Left lung (tissue), 10 donors: ENCODE data around the gene ANKRD39. TPM values are rescaled to one million over a fixed set of nuclear protein-coding genes. Genes with fewer than 3 reads are reported as not detected.

Experiments
- ATAC-seq: fragments of 200-7000 bp; cut with Tn5 transposase; one replicate; pipeline ENCODE4 v1.9.1; 2020; ENCODE audit warnings: moderate library complexity
- DNase-seq, 4 donors: peaks; one replicate each; pipeline ENCODE4 v3.0.0-alpha.2; 2013 to 2020
- H3K27ac ChIP-seq, 2 donors: fragments of 200-600 bp; sonication (generic) in 1 of 2; one replicate each; pipeline versions ENCODE4 v1.5.0 to v1.8.0; 2020 to 2021
- H3K27me3 ChIP-seq, 2 donors: fragments of 200-600 bp; sonication (generic) in 1 of 2; one replicate each; pipeline versions ENCODE4 v1.5.0 to v1.8.0; 2020 to 2021
- H3K36me3 ChIP-seq, 2 donors: fragments of 200-600 bp; sonication (generic) in 1 of 2; one replicate each; pipeline versions ENCODE4 v1.5.0 to v1.8.0; 2020 to 2021
- H3K4me1 ChIP-seq, 2 donors: fragments of 200-600 bp; one replicate each; pipeline ENCODE4 v1.8.0; 2021
- H3K4me3 ChIP-seq, 2 donors: fragments of 200-600 bp; sonication (generic) in 1 of 2; one replicate each; pipeline versions ENCODE4 v1.5.0 to v1.8.0; 2020 to 2021; ENCODE audit warnings: mild to moderate bottlenecking in 1 of 2
- H3K9me3 ChIP-seq, 2 donors: fragments of 200-600 bp; sonication (generic) in 1 of 2; one replicate each; pipeline versions ENCODE4 v1.5.0 to v1.8.0; 2020 to 2021
- intact Hi-C, 2 donors: fragments of 100-400 bp; cut with DNase I; formaldehyde crosslinking; loops; one replicate each; pipeline versions ENCODE4 v1.11.2 to v1.14.2; 2022
- polyA plus RNA-seq, 6 donors: library from polyadenylated mRNA; unstranded; fragments of 120-200 nt; gene quantifications; one replicate each; pipeline ENCODE4 v1.2.1, GENCODE V29; 2013; ENCODE audit not compliant: insufficient read length in 6 of 6
- total RNA-seq, 2 donors: library from RNA; stranded (reverse); fragmentation: NEBNext Ultra II Directional; extraction: Animal tissue kit (Norgen Biotek cat#: 25700); gene quantifications; one replicate each; pipeline ENCODE4 v1.2.1, GENCODE V29; 2021
- TF ChIP-seq, protein P1 (sequence below), 2 donors: fragments of 200-600 bp; sonication (generic) in 1 of 2; IDR thresholded peaks; one replicate each; pipeline versions ENCODE4 v1.5.0 to v1.8.0; 2021; ENCODE audit warnings: antibody characterized with exemption in 2 of 2
- donor health status: DM: no; HTN: yes; CAD: no.
- donor health status: DM: no; HTN: no; CAD: no.

ANKRD39 gene
- total and polyA plus RNA-seq, 8 donors = 7.9 to 11.9 (median 10.4) TPM

DNA sequence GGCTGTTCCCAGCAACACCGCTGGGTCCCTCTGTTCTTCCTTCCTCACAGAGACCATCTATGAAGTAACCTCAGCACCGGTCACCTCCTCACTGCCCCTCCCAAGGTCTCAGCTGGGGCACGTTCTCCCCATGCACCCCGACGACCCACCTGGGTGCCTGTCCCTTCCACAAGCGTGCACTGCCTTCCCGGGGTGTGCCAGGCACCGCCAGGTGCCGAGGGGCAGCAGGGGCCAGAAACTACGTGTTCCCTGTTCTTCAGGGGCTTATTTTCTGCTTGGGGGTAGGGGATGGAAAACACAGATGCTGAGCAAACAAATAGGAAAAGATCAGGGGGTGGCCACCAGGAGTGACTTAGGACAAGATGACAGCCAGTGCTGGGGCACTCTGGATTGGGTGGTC, 42.4 kb upstream of the ANKRD39 start:
- ATAC-seq (no peak), DNase-seq (no peak)
- H3K36me3 ChIP-seq = no peaks in the 10 kb centered on the region
- no peak overlapping the region for H3K4me3 ChIP-seq
- no peak overlapping the region for H3K27ac ChIP-seq
- no peaks in the 10 kb centered on the region for H3K9me3 ChIP-seq
- TF ChIP-seq, protein P1, sequence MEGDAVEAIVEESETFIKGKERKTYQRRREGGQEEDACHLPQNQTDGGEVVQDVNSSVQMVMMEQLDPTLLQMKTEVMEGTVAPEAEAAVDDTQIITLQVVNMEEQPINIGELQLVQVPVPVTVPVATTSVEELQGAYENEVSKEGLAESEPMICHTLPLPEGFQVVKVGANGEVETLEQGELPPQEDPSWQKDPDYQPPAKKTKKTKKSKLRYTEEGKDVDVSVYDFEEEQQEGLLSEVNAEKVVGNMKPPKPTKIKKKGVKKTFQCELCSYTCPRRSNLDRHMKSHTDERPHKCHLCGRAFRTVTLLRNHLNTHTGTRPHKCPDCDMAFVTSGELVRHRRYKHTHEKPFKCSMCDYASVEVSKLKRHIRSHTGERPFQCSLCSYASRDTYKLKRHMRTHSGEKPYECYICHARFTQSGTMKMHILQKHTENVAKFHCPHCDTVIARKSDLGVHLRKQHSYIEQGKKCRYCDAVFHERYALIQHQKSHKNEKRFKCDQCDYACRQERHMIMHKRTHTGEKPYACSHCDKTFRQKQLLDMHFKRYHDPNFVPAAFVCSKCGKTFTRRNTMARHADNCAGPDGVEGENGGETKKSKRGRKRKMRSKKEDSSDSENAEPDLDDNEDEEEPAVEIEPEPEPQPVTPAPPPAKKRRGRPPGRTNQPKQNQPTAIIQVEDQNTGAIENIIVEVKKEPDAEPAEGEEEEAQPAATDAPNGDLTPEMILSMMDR (IDR thresholded peaks at IDR 0.05) = no peak
- no peaks in the 10 kb centered on the region for H3K27me3 ChIP-seq
- intact Hi-C loops = no loop called here
- peaks cover 0 to 8% of the 10 kb centered on the region in 2 donors for H3K4me1 ChIP-seq

DNA sequence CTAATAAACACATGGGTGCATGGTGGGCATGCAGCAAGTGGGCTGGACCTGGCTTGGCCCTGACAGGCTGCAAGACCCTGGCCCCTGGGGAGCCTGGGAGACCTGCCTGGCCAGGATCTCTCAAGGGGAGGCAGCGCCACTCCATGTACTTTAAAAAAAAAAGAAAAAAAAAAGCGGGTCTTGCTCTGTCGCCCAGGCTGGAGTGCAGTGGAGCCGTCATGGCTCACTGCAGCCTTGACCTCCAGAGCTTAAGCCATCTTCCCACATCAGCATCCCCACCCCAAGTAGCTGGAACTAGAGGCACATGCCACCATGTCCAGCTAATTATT, 41.6 kb upstream of the ANKRD39 start:
- ATAC-seq = no peak
- no peak for DNase-seq
- H3K36me3 ChIP-seq = no peaks in the 10 kb centered on the region
- H3K27me3 ChIP-seq = no peaks in the 10 kb centered on the region
- H3K4me3 ChIP-seq = no peak overlapping the region
- intact Hi-C loops = no loop called here
- H3K4me1 ChIP-seq = peaks cover 0 to 8% of the 10 kb centered on the region in 2 donors
- TF ChIP-seq, protein P1 (IDR thresholded peaks at IDR 0.05) = no peak
- H3K9me3 ChIP-seq = no peaks in the 10 kb centered on the region
- H3K27ac ChIP-seq = no peak overlapping the region

DNA sequence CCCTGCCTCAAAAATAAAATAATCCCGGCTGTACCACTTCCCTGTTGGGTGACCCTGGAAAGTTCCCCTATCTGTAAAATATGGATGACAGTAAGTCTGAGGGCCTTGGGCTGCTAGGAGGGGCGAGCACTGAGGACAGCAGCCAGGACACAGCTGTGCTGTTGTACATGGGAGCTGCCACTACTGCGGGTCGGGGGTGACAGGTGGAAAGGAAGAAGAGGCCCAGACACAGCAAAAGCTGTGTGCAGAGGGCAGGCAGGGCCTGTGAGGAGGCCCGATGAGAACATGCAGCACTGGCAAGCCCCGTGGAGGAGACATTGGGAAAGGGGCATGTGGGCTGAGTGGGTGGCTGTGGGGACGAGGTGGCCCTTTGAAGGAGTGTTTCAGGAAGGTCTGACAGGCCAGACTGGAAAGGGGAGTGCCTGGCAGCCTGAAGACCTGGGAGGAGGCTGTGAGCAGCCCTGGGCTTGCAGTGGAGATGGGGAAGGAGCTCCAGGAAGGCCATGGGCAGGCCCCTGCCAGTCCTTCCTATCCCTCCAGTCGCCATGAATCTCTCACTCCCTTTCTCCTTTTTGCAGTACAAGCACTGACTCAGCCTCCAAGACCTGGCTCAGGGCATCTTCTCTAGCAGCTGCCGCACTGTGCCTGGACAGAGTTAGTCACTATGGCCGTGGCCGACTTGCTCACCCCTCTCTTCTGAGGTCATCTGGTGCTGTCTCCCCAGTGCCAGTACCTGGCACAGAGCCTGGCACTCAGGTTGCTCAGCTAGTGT, 41.0 kb upstream of the ANKRD39 start:
- intact Hi-C loops = no loop called here
- Histone ChIP-seq H3K4me1 (peaks cover 0 to 8% of the 10 kb centered on the region in 2 donors), H3K36me3 (no peaks in the 10 kb centered on the region), H3K4me3 (no peak overlapping the region), H3K27ac (no peak overlapping the region), H3K27me3 (no peaks in the 10 kb centered on the region), H3K9me3 (no peaks in the 10 kb centered on the region)
- ATAC-seq (peak; percentile 17), DNase-seq (no peak)
- TF ChIP-seq, protein P1 (IDR thresholded peaks at IDR 0.05) = no peak

DNA sequence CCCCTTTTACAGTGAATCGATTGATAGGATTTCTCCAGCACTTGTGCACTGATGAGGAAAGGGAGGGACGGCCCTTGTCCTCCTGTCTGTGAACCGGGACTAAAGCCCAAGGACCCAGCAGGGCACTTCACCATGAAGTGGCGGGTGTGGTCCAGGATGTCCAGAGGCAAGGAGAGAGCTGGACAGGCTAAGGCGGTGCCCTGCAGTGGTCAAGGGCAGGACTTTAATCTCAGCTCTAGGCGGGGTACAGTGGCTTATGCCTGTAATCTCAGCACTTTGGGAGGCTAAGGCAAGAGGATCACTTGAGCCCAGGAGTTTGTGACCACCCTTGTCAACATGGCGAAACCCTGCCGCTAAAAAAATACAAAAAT, 40.3 kb upstream of the ANKRD39 start:
- H3K9me3 ChIP-seq = no peaks in the 10 kb centered on the region
- H3K27me3 ChIP-seq = no peaks in the 10 kb centered on the region
- DNase-seq (peak in 1 of 4 donors; percentile 75), ATAC-seq (peak; percentile 83)
- peaks cover 0 to 8% of the 10 kb centered on the region in 2 donors for H3K4me1 ChIP-seq
- no peak overlapping the region for H3K27ac ChIP-seq
- H3K36me3 ChIP-seq = no peaks in the 10 kb centered on the region
- intact Hi-C loops = no loop called here
- no peak overlapping the region for H3K4me3 ChIP-seq
- TF ChIP-seq, protein P1 (IDR thresholded peaks at IDR 0.05) = no peak

DNA sequence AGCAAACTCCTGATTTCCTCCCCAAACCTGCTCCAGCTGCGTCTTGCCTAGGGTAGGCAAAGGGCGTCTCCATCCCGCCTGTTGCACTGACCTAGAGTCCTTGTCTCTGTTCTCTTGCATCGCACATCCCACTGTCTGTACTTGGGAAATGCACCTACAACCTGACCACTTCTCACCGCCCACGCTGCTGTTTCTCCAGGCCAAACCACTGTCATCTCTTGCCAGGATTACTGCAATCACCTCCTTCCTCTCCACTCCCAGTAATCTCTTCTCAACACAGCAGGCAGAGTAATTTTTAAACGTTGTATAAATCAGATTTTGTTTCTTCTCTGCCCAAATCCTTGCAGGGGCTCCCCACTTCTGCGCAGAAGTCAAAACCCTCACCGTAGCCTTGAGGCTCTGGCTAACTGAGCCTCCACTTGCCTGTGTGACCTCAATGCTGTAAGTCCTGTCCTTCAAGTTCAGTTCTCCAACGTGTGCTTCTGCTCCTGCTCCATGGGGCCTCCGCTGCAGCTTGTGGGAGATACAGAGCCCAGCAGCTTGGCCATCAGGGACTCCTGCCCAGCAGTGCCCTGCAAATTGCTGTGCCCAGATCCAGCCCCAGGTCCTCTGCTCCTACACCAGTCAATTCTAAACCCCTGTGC, 39.8 kb upstream of the ANKRD39 start:
- ATAC-seq = peak; percentile 17

More for the DNA sequence above, 39.8 kb upstream of the ANKRD39 start:
- no peak overlapping the region for H3K4me3 ChIP-seq
- no peak for DNase-seq
- no peaks in the 10 kb centered on the region for H3K9me3 ChIP-seq
- intact Hi-C loops = no loop called here
- H3K4me1 ChIP-seq = peaks cover 0 to 8% of the 10 kb centered on the region in 2 donors
- no peaks in the 10 kb centered on the region for H3K27me3 ChIP-seq
- H3K36me3 ChIP-seq = no peaks in the 10 kb centered on the region
- TF ChIP-seq, protein P1 (IDR thresholded peaks at IDR 0.05) = no peak
- no peak overlapping the region for H3K27ac ChIP-seq
